GM23338 (cell line): ENCODE results near the gene CASTOR1. TPM values are rescaled to one million over a fixed set of nuclear protein-coding genes. Genes with fewer than 3 reads are reported as not detected.

Experiments used
- ATAC-seq: fragments of 200-7000 bp; cut with Tn5 transposase; 3 replicates; pipeline ENCODE4 v1.9.1; 2020
- DNase-seq: peaks from one replicate; pipeline ENCODE4 v3.0.0-alpha.2; 2015; ENCODE audit warnings: low spot score
- H2AFZ ChIP-seq: fragments of 200-600 bp; sonication (generic); 2 replicates; pipeline ENCODE4 v1.8.0; 2016; ENCODE audit warnings: antibody characterized with exemption, mild to moderate bottlenecking, moderate library complexity
- H3F3A ChIP-seq: fragments of 200-600 bp; sonication (generic); replicated peaks from 2 replicates; pipeline ENCODE4 v1.8.0; 2017; ENCODE audit warnings: antibody characterized with exemption, mixed run types, low read depth
- H3K27ac ChIP-seq: fragments of 200-600 bp; sonication (generic); 2 replicates; pipeline ENCODE4 v1.6.1; 2016; ENCODE audit warnings: low read depth
- H3K27me3 ChIP-seq: fragments of 200-600 bp; sonication (generic); 2 replicates; pipeline ENCODE4 v1.8.0; 2016; ENCODE audit warnings: mild to moderate bottlenecking, mixed run types, moderate library complexity; ENCODE audit not compliant: insufficient read depth
- H3K36me3 ChIP-seq: fragments of 200-600 bp; sonication (generic); 2 replicates; pipeline ENCODE4 v1.8.0; 2016; ENCODE audit warnings: mild to moderate bottlenecking; ENCODE audit not compliant: insufficient read depth
- H3K4me1 ChIP-seq: fragments of 200-600 bp; sonication (generic); 2 replicates; pipeline ENCODE4 v1.8.0; 2016; ENCODE audit warnings: mild to moderate bottlenecking, moderate library complexity; ENCODE audit not compliant: insufficient read depth
- H3K4me2 ChIP-seq: fragments of 200-600 bp; sonication (generic); 2 replicates; pipeline ENCODE4 v1.7.1; 2017; ENCODE audit warnings: mixed run types
- H3K4me3 ChIP-seq: fragments of 200-600 bp; sonication (generic); 2 replicates; pipeline ENCODE4 v1.6.1; 2016; ENCODE audit warnings: mixed run types
- H3K79me2 ChIP-seq: fragments of 200-600 bp; sonication (generic); replicated peaks from 2 replicates; pipeline ENCODE4 v1.8.0; 2017; ENCODE audit warnings: mild to moderate bottlenecking; ENCODE audit not compliant: insufficient read depth
- H3K9me2 ChIP-seq: fragments of 200-600 bp; sonication (generic); 2 replicates; pipeline ENCODE4 v1.8.0; 2017; ENCODE audit not compliant: insufficient read depth
- H4K20me1 ChIP-seq: fragments of 200-600 bp; sonication (generic); replicated peaks from 2 replicates; pipeline ENCODE4 v1.8.0; 2017; ENCODE audit warnings: mild to moderate bottlenecking; ENCODE audit not compliant: insufficient read depth
- H3K27ac Mint-ChIP-seq: 2 replicates; pipeline ENCODE4 v1.8.0; 2020; ENCODE audit warnings: inconsistent platforms, mild to moderate bottlenecking, moderate library complexity, mixed read lengths
- H3K27me3 Mint-ChIP-seq: 3 replicates; pipeline ENCODE4 v1.8.0; 2022; ENCODE audit warnings: low read depth, mild to moderate bottlenecking, moderate library complexity, mixed read lengths, inconsistent platforms; ENCODE audit not compliant: insufficient read depth, poor library complexity
- H3K36me3 Mint-ChIP-seq: 3 replicates; pipeline ENCODE4 v1.8.0; 2021; ENCODE audit warnings: low read depth, mild to moderate bottlenecking, inconsistent platforms, moderate library complexity, mixed read lengths
- H3K4me1 Mint-ChIP-seq: 3 replicates; pipeline ENCODE4 v1.8.0; 2020; ENCODE audit warnings: mild to moderate bottlenecking, inconsistent platforms, mixed read lengths
- H3K4me3 Mint-ChIP-seq: 3 replicates; pipeline ENCODE4 v1.8.0; 2021; ENCODE audit warnings: moderate library complexity, mild to moderate bottlenecking, inconsistent platforms, mixed read lengths
- H3K9me3 Mint-ChIP-seq: 3 replicates; pipeline ENCODE4 v1.8.0; 2020; ENCODE audit warnings: moderate library complexity, mild to moderate bottlenecking, inconsistent platforms, mixed read lengths
- CREB1 ChIP-seq: fragments of 250-450 bp; sonication (Bioruptor Pico); IDR thresholded peaks from 2 replicates; pipeline ENCODE4 v1.5.0; 2020; ENCODE audit warnings: low read depth, mild to moderate bottlenecking, moderate library complexity
- CTCF ChIP-seq, 2 experiments: fragments of 200-600 bp in 1 of 2; sonication (generic) in 1 of 2; conservative IDR thresholded peaks; 2 replicates each; pipeline versions ENCODE4 v1.5.1 to v1.6.1; 2016 to 2017; ENCODE audit warnings: antibody characterized with exemption in 2 of 2, low read depth in 2 of 2, mild to moderate bottlenecking in 2 of 2, moderate library complexity in 1 of 2
- ETS1 ChIP-seq: IDR thresholded peaks from 2 replicates; pipeline ENCODE4 v1.6.1; 2016; ENCODE audit warnings: antibody characterized with exemption
- EZH2 ChIP-seq: fragments of 200-600 bp; sonication (generic); IDR thresholded peaks from one replicate; pipeline ENCODE4 v1.8.0; 2017; ENCODE audit warnings: antibody characterized with exemption, mild to moderate bottlenecking, low read depth; ENCODE audit not compliant: unreplicated experiment
- EZH2phosphoT487 ChIP-seq: fragments of 200-600 bp; sonication (generic); IDR thresholded peaks from one replicate; pipeline ENCODE4 v1.8.1; 2018; ENCODE audit warnings: antibody characterized with exemption; ENCODE audit not compliant: unreplicated experiment
- JUNB ChIP-seq: IDR thresholded peaks from one replicate; pipeline ENCODE4 v1.6.1; 2016; ENCODE audit warnings: antibody characterized with exemption; ENCODE audit not compliant: unreplicated experiment
- NANOG ChIP-seq: IDR thresholded peaks from 2 replicates; pipeline ENCODE4 v1.6.1; 2016; ENCODE audit warnings: antibody characterized with exemption, borderline replicate concordance
- POLR2AphosphoS5 ChIP-seq: IDR thresholded peaks from 2 replicates; pipeline ENCODE4 v1.6.1; 2016; ENCODE audit warnings: antibody characterized with exemption, low read depth
- REST ChIP-seq: IDR thresholded peaks from one replicate; pipeline ENCODE4 v1.6.1; 2018; ENCODE audit warnings: antibody characterized with exemption; ENCODE audit not compliant: unreplicated experiment
- STAT1 ChIP-seq: IDR thresholded peaks from one replicate; pipeline ENCODE4 v1.6.1; 2016; ENCODE audit warnings: antibody characterized with exemption; ENCODE audit not compliant: unreplicated experiment
- ZNF114 ChIP-seq: fragments of 250-450 bp; sonication (Bioruptor Pico); IDR thresholded peaks from 2 replicates; pipeline ENCODE4 v1.5.0; 2020; ENCODE audit warnings: mild to moderate bottlenecking, moderate library complexity
- ZNF331 ChIP-seq: fragments of 250-450 bp; sonication (Bioruptor Pico); IDR thresholded peaks from 2 replicates; pipeline ENCODE4 v1.5.0; 2020; ENCODE audit warnings: low read depth, mild to moderate bottlenecking, moderate library complexity
- ZNF462 ChIP-seq: fragments of 250-450 bp; sonication (Bioruptor Pico); IDR thresholded peaks from 2 replicates; pipeline ENCODE4 v1.5.0; 2020; ENCODE audit warnings: mild to moderate bottlenecking, moderate library complexity
- polyA plus RNA-seq: library from polyadenylated mRNA; unstranded; fragments of >200 nt; fragmentation: Nextera tagmentation; extraction: Ambion mirVana; gene quantifications from 2 replicates; pipeline ENCODE4 v1.2.1, GENCODE V29; 2016
- total RNA-seq: library from RNA; depleted of rRNA; stranded (reverse); fragments of >200 nt; shearing (Covaris generic); gene quantifications from 2 replicates; pipeline ENCODE4 v1.2.3, GENCODE V29; 2014

The CASTOR1 gene
- total and polyA plus RNA-seq, 2 experiments from 2014 or later = 11.3 to 23.2 TPM

- Histone ChIP-seq H3F3A (peaks cover 3% of the 10 kb centered on the region; the same call in 1 of the 2 replicates), H3K4me2 (no peak overlapping the region), H3K79me2 (no peaks in the 10 kb centered on the region), H3K9me2 (no peaks in the 10 kb centered on the region), H3K27ac (no peak overlapping the region), H3K4me3 (no peak overlapping the region), H3K4me1 (0 out of 2 replicates have a peak, but pooled peaks cover 4% of the 10 kb centered on the region), H4K20me1 (no peaks in the 10 kb centered on the region; the same call in 1 of the 2 replicates), H2AFZ (no peak overlapping the region), H3K36me3 (no peaks in the 10 kb centered on the region), H3K27me3 (no peaks in the 10 kb centered on the region)
- H3K4me3 Mint-ChIP-seq = no peak overlapping the region
- DNase-seq = no peak
- TF ChIP-seq JUNB = no peak
- TF ChIP-seq ZNF462 (CRISPR knock-in tag) = no peak
- TF ChIP-seq ZNF114 (CRISPR knock-in tag) = no peak
- no peak for TF ChIP-seq STAT1
- TF ChIP-seq EZH2phosphoT487 = no peak
- no peak for TF ChIP-seq ZNF331
- TF ChIP-seq CREB1 = no peak
- TF ChIP-seq NANOG = no peak
- no peak for TF ChIP-seq REST
- no peak for TF ChIP-seq POLR2AphosphoS5
- TF ChIP-seq CTCF (conservative IDR thresholded peaks at IDR 0.05; ENCODE audit: low read depth in 2 of 2) = no peak
- no peak for TF ChIP-seq EZH2
- no peak for TF ChIP-seq ETS1
- no peak overlapping the region for H3K27ac Mint-ChIP-seq
- no peaks in the 10 kb centered on the region for H3K9me3 Mint-ChIP-seq
- H3K4me1 Mint-ChIP-seq = peaks cover 5% of the 10 kb centered on the region; the same call in 2 of the 3 replicates
- no peaks in the 10 kb centered on the region for H3K36me3 Mint-ChIP-seq
- no peak for ATAC-seq
- peaks cover 15% of the 10 kb centered on the region for H3K27me3 Mint-ChIP-seq
Observed at GRCh38 chr22:30282616-30283046, 6.7 kb downstream of the CASTOR1 start.
